OCI-LY1 (cell line): ENCODE measurements around the gene NXPH4.

Experiments
- H2AFZ ChIP-seq: fragments of 200-600 bp; sonication (generic), shearing (Covaris generic); 2 replicates; pipeline ENCODE4 v1.6.0; 2014; ENCODE audit warnings: antibody characterized with exemption, mild to moderate bottlenecking, low read length
- H3F3A ChIP-seq: fragments of 200-600 bp; sonication (generic), shearing (Covaris generic); 2 replicates; pipeline ENCODE4 v1.6.0; 2014; ENCODE audit warnings: mild to moderate bottlenecking, antibody characterized with exemption, low read length, moderate library complexity; ENCODE audit not compliant: insufficient read depth
- H3K27ac ChIP-seq: fragments of 200-600 bp; sonication (generic); 2 replicates; pipeline ENCODE4 v1.5.1; 2014; ENCODE audit warnings: low read length, mixed run types, mild to moderate bottlenecking, low read depth; ENCODE audit not compliant: poor library complexity, severe bottlenecking
- H3K27me3 ChIP-seq: fragments of 200-600 bp; sonication (generic); 2 replicates; pipeline ENCODE4 v1.6.0; 2014; ENCODE audit warnings: antibody characterized with exemption, mild to moderate bottlenecking, low read length, moderate library complexity; ENCODE audit not compliant: insufficient read depth
- H3K36me3 ChIP-seq: fragments of 200-600 bp; sonication (generic); 2 replicates; pipeline ENCODE4 v1.6.1; 2014; ENCODE audit warnings: mild to moderate bottlenecking, antibody characterized with exemption, low read length, moderate library complexity, mixed read lengths; ENCODE audit not compliant: insufficient read depth
- H3K4me1 ChIP-seq: fragments of 200-600 bp; sonication (generic); 2 replicates; pipeline ENCODE4 v1.5.1; 2014; ENCODE audit warnings: mild to moderate bottlenecking, low read length, moderate library complexity; ENCODE audit not compliant: insufficient read depth, severe bottlenecking
- H3K4me2 ChIP-seq: fragments of 200-600 bp; sonication (generic), shearing (Covaris generic); 2 replicates; pipeline ENCODE4 v1.6.1; 2014; ENCODE audit warnings: low read length
- H3K4me3 ChIP-seq: fragments of 200-600 bp; sonication (generic); 2 replicates; pipeline ENCODE4 v1.5.1; 2014; ENCODE audit warnings: low read length, low read depth, mild to moderate bottlenecking, mixed read lengths; ENCODE audit not compliant: poor library complexity, severe bottlenecking
- H3K79me2 ChIP-seq: fragments of 200-600 bp; shearing (Covaris generic); 2 replicates; pipeline ENCODE4 v1.6.1; 2016; ENCODE audit warnings: mixed run types, low read length, mixed read lengths; ENCODE audit not compliant: insufficient read depth
- H3K9ac ChIP-seq: fragments of 200-600 bp; sonication (generic), shearing (Covaris generic); 2 replicates; pipeline ENCODE4 v1.6.1; 2014; ENCODE audit warnings: mild to moderate bottlenecking, low read length, mixed read lengths
- H3K9me2 ChIP-seq: fragments of 200-600 bp; sonication (generic), shearing (Covaris generic); 2 replicates; pipeline ENCODE4 v1.6.1; 2014; ENCODE audit warnings: low read depth, mild to moderate bottlenecking, low read length, mixed read lengths
- H3K9me3 ChIP-seq: fragments of 200-600 bp; shearing (Covaris generic); 2 replicates; pipeline ENCODE4 v1.6.1; 2014; ENCODE audit warnings: low read length, mixed read lengths
- H4K20me1 ChIP-seq: fragments of 200-600 bp; sonication (generic), shearing (Covaris generic); 2 replicates; pipeline ENCODE4 v1.6.0; 2016; ENCODE audit warnings: mild to moderate bottlenecking, low read length; ENCODE audit not compliant: insufficient read depth
- CTCF ChIP-seq: fragments of 200-600 bp; sonication (generic), shearing (Covaris generic); IDR thresholded peaks from 2 replicates; pipeline ENCODE4 v1.5.1; 2017; ENCODE audit warnings: mild to moderate bottlenecking, antibody characterized with exemption, low read length, moderate library complexity, mixed read lengths
- EZH2 ChIP-seq: fragments of 200-600 bp; sonication (generic), shearing (Covaris generic); IDR thresholded peaks from 2 replicates; pipeline ENCODE4 v1.8.0; 2017; ENCODE audit warnings: borderline replicate concordance, mixed run types, mild to moderate bottlenecking, antibody characterized with exemption, low read length, moderate library complexity, mixed read lengths

NXPH4 gene

GRCh38 chr12:57214398-57214781 lies 2.2 kb upstream of the NXPH4 start:
- Histone ChIP-seq H2AFZ (no peak overlapping the region), H3K4me1 (peaks cover 84% of the 10 kb centered on the region), H3K79me2 (no peaks in the 10 kb centered on the region), H3K27ac (peak overlapping the region; percentile 63), H3K36me3 (no peaks in the 10 kb centered on the region), H3K4me3 (peak overlapping the region; percentile 10), H3K9me3 (no peaks in the 10 kb centered on the region), H3F3A (no peaks in the 10 kb centered on the region), H4K20me1 (no peaks in the 10 kb centered on the region), H3K4me2 (peak overlapping the region; percentile 65; the same call in 1 of the 2 replicates), H3K27me3 (no peaks in the 10 kb centered on the region), H3K9ac (no peak overlapping the region; the same call in 1 of the 2 replicates), H3K9me2 (no peaks in the 10 kb centered on the region)
- TF ChIP-seq CTCF: peak; percentile 89
- no peak for TF ChIP-seq EZH2

- Histone ChIP-seq H3K4me1 (peaks cover 91% of the 10 kb centered on the region), H2AFZ (no peak overlapping the region), H3K79me2 (no peaks in the 10 kb centered on the region), H3K27me3 (no peaks in the 10 kb centered on the region), H3K27ac (peak overlapping the region; percentile 63), H3K36me3 (no peaks in the 10 kb centered on the region), H4K20me1 (no peaks in the 10 kb centered on the region), H3K9me3 (no peaks in the 10 kb centered on the region), H3F3A (no peaks in the 10 kb centered on the region), H3K9ac (peak overlapping the region; percentile 7; the same call in 1 of the 2 replicates), H3K4me3 (peak overlapping the region; percentile 73), H3K9me2 (no peaks in the 10 kb centered on the region), H3K4me2 (peak overlapping the region; percentile 65; the same call in 1 of the 2 replicates)
- TF ChIP-seq EZH2: no peak
- TF ChIP-seq CTCF: no peak
Observed at GRCh38 chr12:57215065-57215464, 1.5 kb upstream of the NXPH4 start.

- Histone ChIP-seq H2AFZ (no peak overlapping the region), H3K4me1 (peaks cover 87% of the 10 kb centered on the region), H3K27ac (peak overlapping the region; percentile 63), H3K27me3 (0 out of 2 replicates have a peak, but pooled peaks cover under 1% of the 10 kb centered on the region), H3K79me2 (no peaks in the 10 kb centered on the region), H3K4me3 (peak overlapping the region; percentile 73), H3F3A (no peaks in the 10 kb centered on the region), H3K9me2 (no peaks in the 10 kb centered on the region), H3K4me2 (peak overlapping the region; percentile 65; the same call in 1 of the 2 replicates), H4K20me1 (no peaks in the 10 kb centered on the region), H3K9me3 (no peaks in the 10 kb centered on the region), H3K36me3 (no peaks in the 10 kb centered on the region), H3K9ac (peak overlapping the region; percentile 7; the same call in 1 of the 2 replicates)
- no peak for TF ChIP-seq CTCF
- TF ChIP-seq EZH2: no peak
Observed at GRCh38 chr12:57215668-57216013, 953 bp upstream of the NXPH4 start.
